ENCODE results near the gene HOXC11.

The HOXC11 gene

GRCh38 chr12:54000116-54001114 lies 27.5 kb downstream of the HOXC11 start, which contains the start of gene HOXC9:
Gene HOXC9, plus strand, starts transcription at chr12:54000161. Its CDS starts 28 bp downstream, at chr12:54000189.
- DNase-seq: no peak

DNA sequence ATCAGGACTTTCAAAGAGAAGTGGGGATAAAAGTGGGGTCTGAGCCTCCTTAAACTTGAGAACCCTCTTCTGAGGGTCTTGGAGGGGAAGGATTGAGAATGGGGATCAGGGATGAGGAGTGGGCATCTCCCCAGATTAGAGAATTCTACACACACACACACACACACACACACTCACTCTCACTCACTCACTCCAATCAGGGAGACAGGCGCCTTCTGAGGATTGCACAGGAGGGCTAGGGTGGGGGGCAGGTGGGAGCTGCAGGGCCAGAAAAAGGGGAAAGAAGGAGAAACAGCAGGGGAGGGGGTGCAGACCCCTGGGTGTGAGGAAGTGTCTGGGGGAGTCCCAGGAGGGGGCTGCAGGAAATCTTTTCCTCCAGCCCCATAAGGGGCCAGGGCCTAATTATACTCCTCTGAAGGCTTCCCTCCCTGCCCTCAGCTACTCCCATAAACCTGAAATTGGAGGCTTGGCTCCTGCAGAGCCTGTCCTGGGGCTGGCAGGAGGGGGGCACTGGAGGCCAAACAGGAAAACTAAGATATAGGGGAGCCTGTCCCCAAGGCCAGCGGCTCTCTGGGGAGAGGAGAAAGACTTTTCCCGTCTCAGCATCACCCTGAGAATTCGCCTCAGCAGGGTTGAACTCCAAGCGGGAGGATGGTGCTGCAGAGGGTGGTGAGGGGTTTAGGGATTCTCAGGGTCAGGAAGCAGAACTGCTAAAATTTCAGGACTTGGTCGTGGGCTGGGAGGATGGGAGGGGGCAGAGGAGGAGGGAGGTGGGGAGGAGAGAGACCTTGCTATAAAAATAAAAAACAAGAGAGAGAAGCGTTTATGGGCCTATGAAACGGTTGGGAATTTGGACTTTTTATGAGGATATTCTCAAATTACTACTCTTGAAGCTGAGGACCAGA lies 28.6 kb downstream of the HOXC11 start:
- DNase-seq: no peak

DNA sequence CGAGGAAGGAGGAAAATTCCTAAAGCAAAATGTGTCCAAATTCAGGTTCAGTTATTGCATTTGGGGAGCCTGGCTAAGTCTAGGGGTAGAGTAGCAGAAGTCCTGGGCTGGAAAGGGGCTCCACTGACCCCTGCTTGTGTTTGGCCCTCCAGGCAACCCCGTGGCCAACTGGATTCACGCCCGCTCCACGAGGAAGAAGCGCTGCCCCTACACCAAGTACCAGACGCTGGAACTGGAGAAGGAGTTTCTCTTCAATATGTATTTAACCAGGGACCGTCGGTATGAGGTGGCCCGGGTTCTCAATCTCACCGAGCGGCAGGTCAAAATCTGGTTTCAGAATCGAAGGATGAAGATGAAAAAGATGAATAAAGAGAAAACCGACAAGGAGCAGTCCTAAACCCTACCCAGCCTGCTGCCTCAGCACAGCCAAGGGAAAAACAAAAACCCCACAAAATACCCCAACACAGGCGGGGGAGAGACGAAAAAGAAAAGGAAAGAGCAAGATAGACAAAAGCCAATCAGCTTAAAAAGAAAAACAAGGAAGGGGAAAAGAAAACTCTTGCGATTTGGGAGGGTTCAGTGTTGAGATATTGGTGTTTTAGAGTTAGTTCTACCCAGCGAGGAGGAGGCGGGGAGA lies 29.5 kb downstream of the HOXC11 start:
- DNase-seq: no peak

DNA sequence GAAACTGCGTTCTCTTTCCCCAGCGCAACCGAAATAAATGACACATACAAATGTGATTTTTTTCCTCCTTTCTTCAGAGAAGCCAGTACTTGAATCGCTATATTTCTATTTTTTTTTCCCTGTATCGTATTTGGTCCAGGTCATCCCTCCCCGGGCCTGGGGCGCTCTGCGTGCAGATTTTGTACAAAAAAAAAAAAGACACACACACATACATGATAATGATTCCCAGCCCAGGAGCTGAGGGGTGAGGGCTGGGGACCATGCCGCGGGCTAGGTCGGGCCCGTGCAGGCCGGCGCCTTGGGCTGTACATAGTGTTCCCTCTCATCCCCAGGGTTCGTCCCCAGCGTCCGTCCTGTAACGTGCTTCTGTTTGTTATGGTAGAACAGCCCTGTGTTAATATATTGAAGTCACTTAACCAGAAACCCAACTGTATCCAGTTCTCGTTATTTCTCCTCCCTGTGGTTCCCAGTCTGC lies 30.0 kb downstream of the HOXC11 start:
- DNase-seq: no peak

GRCh38 chr12:54003625-54004024 lies 30.7 kb downstream of the HOXC11 start:
- no peak for DNase-seq

- DNase-seq: no peak
Measured at GRCh38 chr12:54004063-54004840, 31.3 kb downstream of the HOXC11 start.

DNA sequence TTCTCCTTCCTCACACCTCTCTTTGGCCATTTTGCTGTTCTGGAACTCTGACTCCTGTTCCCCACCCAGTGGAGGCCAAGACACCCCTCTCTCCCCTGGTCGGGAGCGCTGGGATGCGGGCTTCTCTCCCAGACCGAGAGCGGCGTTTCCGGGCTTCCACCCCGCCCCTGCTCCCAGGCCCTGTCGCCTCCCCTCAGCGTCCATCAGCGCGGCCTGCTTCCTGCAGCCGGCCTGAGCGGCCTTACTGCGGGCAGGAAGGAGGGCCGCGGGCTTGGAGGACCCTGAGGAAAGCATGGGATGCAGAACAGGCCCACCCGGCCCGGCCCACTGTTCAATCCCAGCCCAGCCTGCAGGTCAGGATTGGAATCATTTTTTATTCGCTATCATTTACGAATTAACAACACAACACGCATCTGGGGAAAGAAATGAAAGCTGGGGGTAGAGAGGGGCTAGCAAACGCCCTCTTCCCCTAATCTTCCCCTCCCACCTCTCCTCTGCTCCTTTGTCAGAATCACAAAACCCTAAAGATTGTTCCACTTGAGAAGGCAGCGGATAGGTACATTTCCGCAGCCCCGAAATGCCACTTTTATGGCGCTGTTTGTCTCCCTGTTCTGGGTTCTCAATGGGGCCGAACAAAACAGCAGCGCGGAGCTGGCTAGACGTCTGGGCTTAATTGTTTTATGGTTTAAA lies 32.1 kb downstream of the HOXC11 start:
- no peak for DNase-seq

- no peak for DNase-seq
Measured at GRCh38 chr12:54005531-54005852, 32.6 kb downstream of the HOXC11 start.

GRCh38 chr12:54005853-54006558 lies 33.1 kb downstream of the HOXC11 start:
- DNase-seq: peak; percentile 18

- DNase-seq: no peak
Measured at GRCh38 chr12:54006559-54007220, 33.8 kb downstream of the HOXC11 start.

- no peak for DNase-seq
Measured at GRCh38 chr12:54007538-54008259, 34.8 kb downstream of the HOXC11 start.

GRCh38 chr12:54008260-54008552 lies 35.3 kb downstream of the HOXC11 start:
- no peak for DNase-seq

GRCh38 chr12:54009171-54010052 lies 36.5 kb downstream of the HOXC11 start:
- DNase-seq: no peak

- DNase-seq: no peak
Measured at GRCh38 chr12:54010053-54010971, 37.4 kb downstream of the HOXC11 start.

DNA sequence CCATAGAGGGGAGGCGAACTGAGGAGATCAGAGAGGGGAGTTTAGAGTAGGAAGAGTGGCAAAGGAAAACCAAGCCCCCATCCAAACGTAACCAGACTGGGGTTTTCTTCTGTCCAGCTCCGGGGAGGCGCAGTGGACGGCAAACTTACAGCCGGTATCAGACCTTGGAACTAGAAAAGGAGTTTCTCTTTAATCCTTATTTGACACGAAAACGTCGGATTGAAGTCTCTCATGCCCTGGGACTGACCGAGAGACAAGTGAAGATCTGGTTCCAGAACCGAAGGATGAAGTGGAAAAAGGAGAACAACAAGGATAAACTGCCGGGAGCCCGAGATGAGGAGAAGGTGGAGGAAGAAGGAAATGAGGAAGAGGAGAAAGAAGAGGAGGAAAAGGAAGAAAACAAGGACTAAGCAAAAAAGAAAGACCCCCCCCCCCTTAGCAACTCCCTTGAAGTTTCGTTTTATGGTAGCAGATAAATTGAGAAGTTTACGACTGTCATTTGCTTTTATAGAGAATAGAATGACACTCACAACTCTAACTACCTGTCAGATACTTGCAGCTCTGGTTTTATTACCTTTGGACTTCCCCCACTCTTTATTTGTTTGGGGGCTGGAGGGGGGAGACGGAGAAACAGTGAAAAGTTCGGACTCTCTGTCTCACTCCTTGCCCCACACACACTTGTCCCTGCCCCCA lies 38.2 kb downstream of the HOXC11 start:
- no peak for DNase-seq

GRCh38 chr12:54011665-54012532 lies 39.0 kb downstream of the HOXC11 start:
- no peak for DNase-seq

Data from NCI-H1105 treated with DMSO at 0.1 percent for 48 hours (cell line).